HK-2 (cell line): ENCODE measurements around the gene DPP10.

Experiments
- DNase-seq: peaks from one replicate; pipeline ENCODE4 v3.0.0-alpha.2; 2018; ENCODE audit not compliant: unreplicated experiment

The DPP10 gene

DNA sequence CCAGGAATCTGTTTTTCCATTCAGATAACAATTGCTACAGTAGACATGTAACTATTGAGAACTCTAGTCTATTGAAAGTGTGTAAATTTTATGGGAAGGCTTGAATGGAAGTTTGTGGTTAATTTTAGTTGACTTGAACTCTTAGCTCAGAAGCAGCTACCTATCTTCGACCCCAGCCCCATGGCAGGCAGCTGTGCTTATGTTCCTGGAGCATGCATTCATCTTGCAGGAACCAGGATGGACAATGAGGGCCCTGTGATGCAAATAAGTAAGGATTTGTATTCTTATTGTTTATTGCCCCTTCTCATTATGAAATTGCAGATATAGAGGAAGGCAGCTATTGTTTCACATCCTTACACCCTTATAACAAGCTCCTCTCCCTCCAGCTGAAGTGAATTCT lies 1252.2 kb downstream of the DPP10 start:
- DNase-seq = no peak

- DNase-seq = no peak
Measured at GRCh38 chr2:115733190-115733775, 1290.8 kb downstream of the DPP10 start.

DNA sequence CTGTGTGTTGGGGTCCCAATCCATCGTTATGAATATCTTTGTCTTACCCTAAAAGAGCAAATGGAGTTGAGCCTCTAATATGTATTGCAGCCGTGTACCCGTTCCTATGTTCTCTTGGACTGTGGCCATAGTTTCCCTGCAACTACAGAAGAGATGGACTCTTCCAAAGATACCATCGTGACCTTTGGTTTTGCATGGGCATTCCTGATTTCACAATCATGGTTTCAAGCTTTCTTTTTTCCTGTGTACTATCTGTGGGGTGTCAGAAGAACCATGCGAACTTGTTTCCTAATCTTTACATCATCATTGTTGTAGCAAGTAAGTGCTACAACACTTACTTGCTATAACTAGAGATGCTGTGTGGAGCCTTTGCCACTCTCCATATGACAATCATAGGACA lies 1295.7 kb downstream of the DPP10 start:
- DNase-seq = no peak

GRCh38 chr2:115739574-115739973 lies 1297.1 kb downstream of the DPP10 start:
- no peak for DNase-seq

DNA sequence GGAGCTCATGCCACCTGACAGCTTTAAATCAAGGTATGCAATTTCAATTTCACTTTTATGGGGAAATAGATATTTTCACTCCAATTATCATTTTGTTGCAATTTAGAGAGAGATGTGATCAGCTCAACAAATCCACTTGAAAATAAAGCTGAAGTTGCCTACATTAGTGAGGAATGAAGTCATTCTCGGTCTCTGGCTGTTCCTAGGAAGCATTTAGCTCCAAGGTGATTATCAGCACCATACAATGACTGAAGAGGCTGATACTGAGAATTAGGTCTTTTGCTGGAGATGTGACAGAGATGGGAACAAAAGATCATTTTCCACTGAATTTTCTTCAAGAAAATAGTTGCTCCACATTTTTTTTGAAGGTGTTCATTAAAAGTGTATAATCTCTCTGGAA lies 1303.7 kb downstream of the DPP10 start:
- DNase-seq = no peak

GRCh38 chr2:115757286-115757685 lies 1314.8 kb downstream of the DPP10 start:
- DNase-seq = no peak

DNA sequence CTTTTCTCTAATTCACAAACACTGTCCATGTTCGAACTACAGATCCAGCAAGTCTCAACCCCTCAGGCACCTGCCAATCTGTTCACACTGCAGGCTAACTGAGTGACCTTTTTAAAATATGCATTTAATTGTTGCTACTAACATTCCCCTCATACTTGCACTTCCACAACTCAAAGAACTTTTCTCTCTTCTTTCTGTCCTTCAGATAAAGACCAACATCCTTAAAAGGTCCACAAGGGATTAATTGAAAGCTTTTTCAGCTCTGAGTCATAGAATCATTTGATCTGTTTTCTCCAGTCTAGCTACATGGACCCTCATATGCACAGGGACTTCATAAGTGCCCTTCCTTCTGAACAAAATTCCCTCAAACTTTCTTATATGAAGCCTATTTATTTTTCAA lies 1321.2 kb downstream of the DPP10 start:
- DNase-seq = no peak

- no peak for DNase-seq
Measured at GRCh38 chr2:115771516-115771915, 1329.1 kb downstream of the DPP10 start.

GRCh38 chr2:115774361-115774760 lies 1331.9 kb downstream of the DPP10 start:
- no peak for DNase-seq

DNA sequence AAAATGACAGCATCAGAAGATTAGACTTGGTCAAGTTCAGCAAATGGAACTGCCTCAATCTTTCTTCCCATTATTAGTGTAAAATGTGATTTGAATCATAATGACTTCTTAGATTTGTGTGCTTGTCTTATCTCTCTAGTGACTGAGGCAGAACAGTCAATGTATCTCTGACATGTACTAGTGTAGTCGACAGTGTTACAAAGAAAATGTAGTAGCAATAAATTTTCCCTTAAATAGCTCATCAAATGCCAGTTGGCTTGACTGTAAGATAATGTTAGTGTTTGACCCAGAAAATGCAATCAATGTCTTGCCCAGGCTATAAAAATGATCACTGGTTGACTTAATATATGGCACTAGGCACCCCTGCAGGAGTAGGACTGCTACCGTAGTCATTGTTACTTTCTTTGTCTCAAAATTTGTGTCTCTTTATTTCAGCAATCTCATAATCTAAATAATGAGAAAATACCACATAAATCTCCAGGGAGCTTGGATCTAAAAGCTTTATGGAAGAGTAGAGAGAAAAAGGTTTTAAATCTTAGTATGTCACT lies 1336.7 kb downstream of the DPP10 start:
- no peak for DNase-seq

DNA sequence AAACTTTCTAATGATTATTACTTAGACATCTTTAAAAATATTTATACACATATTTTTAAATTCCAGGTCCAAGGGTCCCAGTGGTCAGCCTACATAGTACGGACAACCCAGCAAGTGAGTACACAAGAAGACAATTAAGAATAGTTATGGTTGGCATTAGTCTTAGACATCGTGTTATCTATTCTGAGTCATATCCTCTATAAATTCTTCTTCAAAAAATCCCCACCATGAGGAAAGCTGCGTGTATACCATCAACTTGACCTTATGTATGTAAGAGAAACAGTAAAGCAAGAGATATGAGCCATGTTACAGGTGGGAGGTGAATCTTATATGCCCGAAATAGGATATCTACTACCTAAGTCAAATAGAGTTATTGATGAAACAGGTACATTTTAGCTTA lies 1339.8 kb downstream of the DPP10 start:
- DNase-seq = no peak

- DNase-seq = no peak
Measured at GRCh38 chr2:115796078-115796477, 1353.6 kb downstream of the DPP10 start.

DNA sequence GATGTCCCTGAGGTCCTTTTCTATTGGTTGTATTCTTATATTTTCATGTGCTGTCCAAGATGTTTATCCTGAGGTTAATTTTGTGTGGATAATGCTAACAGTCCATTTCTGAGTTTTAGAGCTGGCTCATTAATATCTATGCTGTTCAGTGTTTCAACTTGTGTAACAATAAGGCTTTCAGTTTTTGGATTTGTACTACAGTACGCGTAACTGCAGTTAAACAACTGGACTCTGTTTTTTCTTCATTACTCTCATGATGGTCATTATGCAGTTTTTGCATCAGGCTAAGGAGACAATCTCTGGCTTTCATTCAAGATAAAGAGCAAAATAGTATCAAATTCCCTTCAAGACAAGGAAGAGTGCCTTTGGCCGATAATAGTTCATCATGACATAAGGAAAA lies 1364.8 kb downstream of the DPP10 start:
- no peak for DNase-seq

GRCh38 chr2:115825912-115826311 lies 1383.5 kb downstream of the DPP10 start:
- DNase-seq = no peak

DNA sequence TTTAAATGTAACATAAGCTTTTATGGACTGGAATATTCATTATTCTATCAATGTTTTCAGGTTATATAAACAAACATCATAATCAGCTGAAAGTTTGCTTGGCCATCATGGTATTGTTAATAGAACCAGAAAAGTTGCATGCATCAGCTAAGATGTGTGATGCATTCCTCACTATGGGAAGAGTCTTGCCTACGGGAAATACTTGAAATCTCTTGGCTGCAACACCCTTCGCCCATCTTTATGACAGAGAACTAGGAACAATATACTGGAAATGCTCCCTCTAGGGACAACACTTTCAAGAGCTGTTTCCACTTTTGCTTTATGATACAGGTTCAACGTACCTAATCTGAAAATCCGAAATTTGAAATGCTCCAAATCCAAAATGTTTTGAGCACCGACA lies 1390.8 kb downstream of the DPP10 start:
- no peak for DNase-seq

DNA sequence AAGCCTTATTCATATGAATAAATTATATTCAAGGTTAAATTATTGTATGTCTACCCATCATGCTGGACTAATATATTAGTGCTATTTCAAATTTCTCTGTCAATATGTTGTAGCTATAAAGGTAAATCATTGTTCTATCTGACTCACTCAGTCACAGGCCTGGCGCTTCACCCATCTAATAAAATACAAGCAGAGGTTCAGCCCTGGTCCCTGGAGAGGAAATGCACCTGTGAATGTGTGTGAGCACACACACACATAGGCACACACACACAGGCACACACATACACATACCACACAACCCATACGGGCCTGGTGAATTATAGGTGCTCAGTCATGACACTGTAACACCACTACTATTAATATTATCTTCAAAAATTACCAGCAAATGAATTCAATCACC lies 1396.1 kb downstream of the DPP10 start:
- no peak for DNase-seq

GRCh38 chr2:115842306-115842705 lies 1399.9 kb downstream of the DPP10 start:
- no peak for DNase-seq

DNA sequence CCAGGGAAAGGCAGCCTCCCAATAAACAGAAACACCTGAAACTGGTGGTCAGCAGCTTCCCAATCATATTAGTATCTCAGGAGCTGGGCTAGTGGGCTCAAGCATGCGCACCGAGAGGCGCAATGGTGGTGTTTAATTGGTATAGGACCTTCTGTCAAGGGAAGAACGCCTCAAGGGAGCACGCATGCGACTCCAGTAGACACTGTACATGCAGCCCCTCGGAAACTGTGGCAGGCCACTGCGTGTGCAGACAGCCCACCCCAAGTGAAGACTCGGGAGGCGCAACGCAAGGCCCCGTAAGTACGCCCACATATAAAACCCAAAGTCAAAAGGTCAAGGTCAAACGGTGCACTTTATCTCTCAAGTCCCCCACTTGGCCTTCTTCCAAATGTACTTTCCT lies 1405.8 kb downstream of the DPP10 start:
- no peak for DNase-seq

DNA sequence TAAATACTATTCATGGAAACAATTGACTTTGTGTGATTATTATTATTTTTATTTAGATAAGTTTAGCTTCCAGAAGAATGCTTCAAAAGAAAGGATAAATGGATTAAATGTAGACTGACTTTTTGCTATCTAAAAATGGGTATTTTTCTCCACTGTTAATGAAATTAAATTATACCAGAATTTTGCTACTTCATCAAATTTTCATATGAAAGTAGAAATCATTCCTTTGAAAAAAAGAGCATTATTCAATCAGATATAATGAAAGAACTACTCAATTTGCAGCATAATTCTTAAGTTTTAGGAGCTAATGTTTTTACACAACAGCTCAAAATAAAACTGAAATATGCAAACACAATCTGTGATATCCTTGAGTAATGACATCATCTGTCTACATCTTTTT lies 1424.6 kb downstream of the DPP10 start:
- no peak for DNase-seq

- DNase-seq = no peak
Measured at GRCh38 chr2:115874427-115874826, 1432.0 kb downstream of the DPP10 start.

DNA sequence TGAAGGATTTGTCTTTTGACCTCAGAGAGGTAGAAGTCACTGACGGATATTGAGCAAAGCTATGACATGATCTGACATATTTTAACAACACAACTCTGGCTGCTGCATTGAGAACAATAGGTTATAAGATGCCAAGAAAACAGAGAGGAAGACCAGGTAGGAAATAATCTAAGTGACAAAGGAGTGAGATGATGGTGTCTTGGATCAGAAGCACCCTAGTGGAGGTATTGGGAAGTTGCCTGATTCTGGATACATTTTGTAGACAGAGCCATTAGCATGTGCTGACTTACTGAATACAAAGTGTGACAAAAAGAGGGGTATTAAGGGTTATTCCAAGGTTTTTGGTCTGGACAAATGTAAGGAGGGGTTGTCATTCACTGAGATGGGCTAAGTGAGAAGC lies 1438.1 kb downstream of the DPP10 start:
- no peak for DNase-seq

DNA sequence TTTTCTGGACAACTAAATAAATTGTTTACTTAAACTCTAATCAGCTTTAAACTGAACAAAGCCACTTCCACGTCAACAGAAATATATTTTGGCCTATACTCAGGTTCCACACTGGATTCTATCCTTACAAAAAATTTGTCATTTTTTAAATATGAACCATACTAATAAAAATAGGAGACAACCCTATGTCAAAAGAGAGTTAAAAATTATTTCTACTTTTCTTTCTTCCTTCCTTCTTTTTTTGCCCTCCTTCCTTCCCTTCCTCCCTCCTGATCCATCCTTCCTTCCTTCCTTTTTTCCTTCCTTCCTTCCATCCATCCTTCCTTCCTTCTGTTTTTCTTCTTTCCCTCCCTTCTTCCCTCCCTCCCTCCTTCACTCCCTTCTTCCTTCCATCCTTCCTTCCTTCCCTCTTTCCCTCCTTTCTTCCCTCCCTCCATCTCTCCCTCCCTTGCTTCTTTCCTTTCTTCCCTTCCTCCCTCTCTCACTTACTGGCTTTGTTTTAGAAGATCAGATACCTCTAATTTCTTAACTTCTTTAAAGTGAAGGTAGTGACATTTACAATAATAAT lies 1444.9 kb downstream of the DPP10 start:
- no peak for DNase-seq
